ENCODE measurements around the gene PITX1.

The PITX1 gene

DNA sequence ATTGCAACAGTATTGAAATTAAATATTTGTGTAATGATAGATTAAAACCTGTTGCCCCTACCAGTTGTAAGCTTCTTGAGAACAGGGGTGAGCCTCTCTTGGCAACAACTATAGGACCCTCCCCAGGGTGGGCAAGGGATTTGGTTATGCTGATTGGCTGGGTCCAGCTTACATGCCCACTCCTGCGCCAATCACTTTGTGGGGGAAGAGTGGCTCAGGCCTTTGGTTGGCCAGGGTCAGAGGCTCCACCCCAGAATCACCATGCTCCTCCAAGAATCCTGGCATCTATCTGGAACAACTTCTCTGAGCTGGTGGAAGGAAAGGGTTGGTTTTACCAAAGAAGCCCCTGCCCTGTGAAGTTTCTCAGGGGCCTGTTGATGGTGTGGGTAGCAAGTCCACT is 8.6 kb upstream of the PITX1 start:
- in situ Hi-C loops (cut with MboI; ENCODE audit: low sequenced_read_pairs), result no loop called here

DNA sequence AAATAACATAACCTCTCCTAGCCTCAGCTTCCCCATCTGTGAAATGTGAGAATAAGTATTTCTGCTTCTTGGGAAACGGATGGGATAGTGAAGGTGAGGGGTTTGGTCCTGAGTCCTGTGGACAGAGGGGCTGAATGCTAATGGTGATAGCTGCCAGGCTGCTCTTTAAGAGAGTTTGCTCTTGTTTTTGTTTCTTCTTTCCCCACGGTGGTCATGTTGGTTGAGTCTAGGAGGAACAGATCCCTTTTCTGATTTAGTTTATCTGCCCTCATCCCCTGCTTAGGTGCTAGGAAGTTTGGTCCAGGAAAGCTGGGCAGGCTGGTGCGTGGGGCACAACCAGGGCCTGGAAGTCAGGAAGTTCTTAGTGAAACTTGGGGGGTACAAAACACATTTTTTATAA is 7.7 kb upstream of the PITX1 start:
- in situ Hi-C loops (cut with MboI; ENCODE audit: low sequenced_read_pairs), result no loop called here

DNA sequence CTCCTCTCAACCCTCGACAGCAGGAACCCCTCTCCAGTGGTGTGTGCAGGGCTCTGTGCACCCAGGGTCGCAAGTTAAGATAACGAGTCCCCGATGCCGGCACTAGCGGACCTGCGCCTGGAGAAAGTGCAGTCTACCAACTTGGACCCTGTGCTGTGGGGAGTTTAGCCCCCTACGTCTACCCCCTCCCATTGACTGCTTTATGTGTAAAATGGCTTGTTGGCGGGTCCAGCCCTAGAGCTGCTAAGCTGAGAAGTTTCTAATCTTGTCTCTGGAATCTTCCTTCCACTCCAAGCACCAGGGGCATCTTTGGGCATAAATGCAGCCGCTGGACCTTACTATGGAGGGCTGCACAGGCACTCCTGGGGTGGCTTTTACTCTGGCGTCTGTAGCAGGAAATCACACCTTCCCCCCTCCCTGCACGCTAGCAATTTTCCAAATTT is 7.1 kb upstream of the PITX1 start:
- in situ Hi-C loops (cut with MboI; ENCODE audit: low sequenced_read_pairs), result no loop called here

DNA sequence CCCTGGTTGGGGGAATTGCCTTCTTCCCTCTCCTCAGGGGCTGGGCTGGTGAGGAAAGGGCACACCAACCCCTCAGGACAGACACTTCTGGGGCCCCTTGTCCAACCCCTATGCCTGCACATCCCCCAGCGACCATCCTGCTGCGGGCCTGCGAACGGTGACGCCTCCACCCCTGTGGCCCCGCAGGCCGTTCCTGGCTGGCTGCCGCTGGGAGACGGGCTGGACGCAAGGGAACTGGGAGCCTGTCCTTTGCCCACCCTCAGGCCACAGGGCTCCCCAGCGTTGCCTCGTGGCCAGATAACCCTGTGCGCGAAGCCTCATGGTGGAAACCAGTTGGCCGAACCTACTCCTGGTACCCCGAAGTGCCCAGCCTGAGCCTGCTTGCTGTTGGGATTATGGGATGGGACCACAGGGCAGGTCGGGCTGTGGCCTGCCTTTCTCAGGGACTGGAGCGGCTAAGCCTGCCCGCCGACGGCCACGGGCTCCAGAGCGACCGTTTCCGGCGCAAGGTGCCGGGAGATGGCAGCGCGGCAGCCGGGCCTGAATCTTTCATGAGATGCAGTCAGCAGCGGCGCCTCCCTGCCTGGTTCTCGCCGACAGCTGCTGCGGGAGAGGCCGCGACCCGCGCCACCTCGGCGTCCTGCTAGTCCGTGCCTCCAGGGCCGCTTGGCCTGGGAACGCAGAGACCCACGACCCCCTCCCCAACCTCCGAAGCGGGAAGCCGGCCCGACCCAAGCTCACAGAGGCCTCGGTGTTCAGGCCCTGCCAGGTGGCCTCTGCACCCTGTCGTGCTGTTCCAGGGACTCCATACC is 6.5 kb upstream of the PITX1 start:
- in situ Hi-C loops (cut with MboI; ENCODE audit: low sequenced_read_pairs), result no loop called here

DNA sequence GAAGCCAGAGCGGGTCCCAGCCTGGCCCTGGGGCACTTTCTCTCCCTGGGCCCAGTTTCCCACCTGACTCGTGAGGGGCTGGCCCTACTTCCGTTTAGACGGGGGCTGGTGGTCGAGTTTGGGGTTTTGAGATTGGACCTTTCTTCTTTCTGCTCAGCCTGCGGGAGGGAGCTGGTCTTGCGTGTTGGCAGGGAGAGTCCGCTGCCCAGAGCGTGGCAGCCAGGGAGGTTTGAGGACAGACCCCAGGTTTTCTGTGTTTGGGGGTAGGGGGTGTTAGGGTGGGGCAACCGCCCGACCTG is 6.0 kb upstream of the PITX1 start:
- in situ Hi-C loops (cut with MboI; ENCODE audit: low sequenced_read_pairs), result no loop called here

GRCh38 chr5:135039271-135040033 is 5.4 kb upstream of the PITX1 start:
- in situ Hi-C loops (cut with MboI; ENCODE audit: low sequenced_read_pairs), result no loop called here

GRCh38 chr5:135038813-135039270 is 4.8 kb upstream of the PITX1 start:
- in situ Hi-C loops (cut with MboI; ENCODE audit: low sequenced_read_pairs), result no loop called here

- in situ Hi-C loops (cut with MboI; ENCODE audit: low sequenced_read_pairs), result no loop called here
Observed at GRCh38 chr5:135038205-135038812, 4.3 kb upstream of the PITX1 start.

- in situ Hi-C loops (cut with MboI; ENCODE audit: low sequenced_read_pairs), result no loop called here
Observed at GRCh38 chr5:135037519-135038204, 3.6 kb upstream of the PITX1 start.

DNA sequence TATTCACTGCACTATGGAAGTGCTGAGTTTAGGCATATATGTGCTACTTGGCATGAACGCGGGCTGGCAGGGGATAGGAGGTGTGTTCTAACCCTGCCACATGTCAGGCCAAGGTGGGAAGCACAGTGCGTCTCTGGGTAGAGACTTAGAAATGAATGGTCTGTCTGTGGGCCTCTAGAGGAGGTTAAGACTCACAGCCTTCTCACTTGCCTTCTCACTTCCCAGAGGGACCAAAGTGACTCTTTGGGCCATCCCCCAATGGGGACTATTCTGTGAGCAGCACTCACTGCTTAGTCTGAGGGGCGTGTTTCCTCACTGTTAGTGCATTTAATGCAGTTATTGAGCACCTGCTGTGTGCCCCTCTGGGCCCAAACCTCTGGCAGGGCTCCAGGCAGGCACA is 2.4 kb upstream of the PITX1 start:
- in situ Hi-C loops (cut with MboI; ENCODE audit: low sequenced_read_pairs), result no loop called here

DNA sequence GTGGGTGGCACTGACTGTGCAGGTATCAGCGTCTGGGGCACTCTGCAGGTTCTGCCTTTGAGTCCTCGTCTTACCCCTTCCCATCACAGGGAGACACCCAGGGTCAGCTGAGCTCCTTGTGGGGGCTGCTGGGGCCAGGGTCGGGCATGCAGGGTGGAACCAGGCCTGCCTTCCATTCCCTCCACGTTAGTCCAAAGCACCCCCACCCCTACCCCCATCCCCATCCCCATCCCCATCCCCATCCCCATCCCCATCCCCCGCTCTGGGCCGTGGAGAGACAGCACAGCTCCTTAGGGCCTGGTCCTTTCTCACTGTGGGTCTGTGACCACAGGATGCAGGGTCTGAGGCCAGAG is 1.6 kb upstream of the PITX1 start:
- in situ Hi-C loops (cut with MboI; ENCODE audit: low sequenced_read_pairs), result no loop called here

DNA sequence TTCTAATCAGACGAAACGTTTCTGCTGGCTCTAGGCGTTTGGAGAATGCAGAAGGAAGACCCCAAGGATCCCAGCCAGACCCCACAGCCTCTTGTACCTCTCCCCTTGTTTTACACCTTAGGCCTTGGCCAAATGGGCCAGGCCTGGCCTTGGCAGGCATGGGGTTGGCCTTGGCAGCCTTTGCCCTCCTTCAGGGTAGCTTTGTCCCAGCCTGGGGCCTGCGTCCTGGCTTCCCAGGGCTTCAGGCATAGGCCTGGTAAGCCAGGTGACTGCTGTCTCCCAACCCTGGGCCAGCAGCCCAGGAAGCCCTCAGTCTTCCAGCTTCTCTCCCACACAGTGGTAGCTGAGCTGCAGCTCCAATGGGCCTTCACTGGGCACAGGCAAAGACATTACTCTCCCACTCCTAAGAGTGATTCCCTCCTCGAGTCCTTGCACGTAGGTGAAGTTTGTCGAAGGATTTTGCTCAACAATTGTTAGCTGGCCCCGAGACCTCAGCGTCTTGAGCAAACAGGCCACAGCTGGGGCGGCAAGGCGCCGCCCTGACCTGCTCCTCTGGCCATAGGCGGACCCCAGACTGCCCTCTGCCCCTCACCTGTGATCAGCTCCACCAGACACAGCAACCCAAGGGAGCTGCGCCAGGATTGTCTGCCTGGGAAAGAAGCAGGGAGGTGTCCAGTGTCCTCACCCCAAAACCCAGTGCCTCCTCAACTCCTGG is 1.1 kb upstream of the PITX1 start:
- in situ Hi-C loops (cut with MboI; ENCODE audit: low sequenced_read_pairs), result no loop called here

GRCh38 chr5:135034236-135034962 is 371 bp upstream of the PITX1 start:
- in situ Hi-C loops (cut with MboI; ENCODE audit: low sequenced_read_pairs), result no loop called here

GRCh38 chr5:135032999-135033861 is 798 bp downstream of the PITX1 start:
- in situ Hi-C loops (cut with MboI; ENCODE audit: low sequenced_read_pairs), result no loop called here

DNA sequence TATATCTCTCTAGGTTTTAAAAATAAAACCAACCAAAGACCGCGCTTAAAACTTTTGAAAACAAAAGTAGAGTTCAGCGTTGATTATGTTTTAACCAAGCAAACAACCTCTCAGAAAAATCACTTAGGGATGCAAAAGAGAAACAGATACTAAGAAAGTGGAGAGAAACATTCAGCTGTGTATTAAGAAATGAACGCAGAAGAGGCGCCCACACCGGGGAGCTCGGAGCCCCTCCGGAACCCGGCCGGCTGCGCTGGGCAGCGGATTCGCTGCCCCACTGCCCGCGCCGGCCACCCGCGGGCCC is 1.4 kb downstream of the PITX1 start:
- in situ Hi-C loops (cut with MboI; ENCODE audit: low sequenced_read_pairs), result no loop called here

GRCh38 chr5:135031813-135032694 is 2.0 kb downstream of the PITX1 start:
- in situ Hi-C loops (cut with MboI; ENCODE audit: low sequenced_read_pairs), result no loop called here

DNA sequence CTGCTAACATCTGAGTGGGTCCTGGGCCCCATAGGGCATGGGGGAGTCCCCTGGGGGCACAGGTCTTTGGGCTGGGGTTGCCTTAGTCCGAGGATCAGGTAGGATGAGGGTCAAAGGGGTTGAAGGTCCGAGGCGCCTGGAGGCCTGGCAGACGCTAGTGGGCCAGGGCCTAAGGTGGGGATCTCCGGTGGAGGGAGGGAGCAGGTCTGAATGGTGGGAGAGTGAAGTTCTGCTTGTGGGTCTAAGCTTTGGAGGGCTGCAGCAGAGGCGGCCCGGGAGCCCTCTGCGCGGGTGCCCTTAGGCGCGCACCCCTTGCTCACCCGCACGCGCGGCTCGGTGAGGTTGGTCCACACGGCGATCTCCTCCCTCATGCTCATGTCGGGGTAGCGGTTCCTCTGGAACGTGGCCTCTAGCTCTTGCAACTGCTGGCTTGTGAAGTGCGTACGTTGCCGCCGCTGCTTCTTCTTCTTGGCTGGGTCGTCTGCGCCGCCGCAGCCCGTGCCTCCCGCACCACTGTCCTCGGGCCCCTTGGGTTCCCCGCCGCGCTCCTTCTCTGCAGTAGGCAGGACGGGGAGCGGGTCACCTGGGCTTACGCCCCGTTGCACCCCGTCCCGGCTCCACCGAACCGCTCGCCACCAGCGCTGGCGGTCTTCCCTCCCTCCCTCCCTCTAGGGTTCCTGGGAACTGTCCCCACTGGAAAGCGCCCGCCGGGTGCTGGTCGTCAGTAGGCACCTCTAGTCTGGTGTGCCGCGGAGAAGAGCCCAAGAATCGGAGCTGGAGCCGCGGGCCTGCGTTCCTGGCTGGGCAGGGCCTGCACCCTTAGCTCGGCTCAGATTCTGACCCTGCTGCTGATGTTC is 2.8 kb downstream of the PITX1 start:
- in situ Hi-C loops (cut with MboI; ENCODE audit: low sequenced_read_pairs), result no loop called here

Data from HL-60/S4 treated with phorbol 12-myristate 13-acetate at 8.2 ng/mL for 4 days and 3 days (cell line).